ENCODE data around the gene NDUFV1.
"Not testable (repeated sequence)": the region's sequence is repeated elsewhere in the genome, so short reads cannot be mapped to it uniquely, and the experiment has no call there.

The NDUFV1 gene

DNA sequence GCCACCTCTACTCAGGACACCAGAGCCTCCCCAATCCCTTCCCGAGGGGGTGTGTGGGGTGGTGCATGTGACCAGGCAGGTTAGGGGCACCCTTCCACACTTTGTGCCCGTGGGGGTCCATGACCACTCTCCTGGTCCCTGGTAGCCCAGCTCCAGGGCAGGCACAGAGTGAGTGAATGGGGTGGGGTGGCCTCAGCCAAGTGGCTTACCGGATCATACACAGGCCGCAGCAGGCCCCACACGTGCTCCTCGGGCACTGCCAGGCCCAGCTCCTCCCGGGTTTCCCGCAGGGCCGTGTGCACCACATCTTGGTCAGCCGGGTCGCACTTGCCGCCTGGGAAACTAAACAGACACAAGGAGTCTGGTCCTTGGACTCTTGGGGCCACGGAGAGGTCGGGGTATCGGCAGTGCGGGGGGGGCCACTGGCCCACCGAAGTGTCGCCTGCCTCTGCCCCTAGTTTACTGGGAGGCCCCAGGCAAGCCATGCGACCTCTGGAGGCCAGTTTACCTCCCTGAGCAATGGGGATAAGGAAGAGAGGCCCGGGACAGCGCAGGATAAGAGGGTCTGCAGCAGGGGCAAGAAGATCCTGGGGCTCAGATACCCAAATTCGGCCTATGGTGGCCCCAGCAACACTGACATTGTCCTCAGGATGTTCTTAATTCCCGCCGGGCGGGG lies 22.1 kb downstream of the NDUFV1 start:
- no peak for DNase-seq

GRCh38 chr11:67629386-67630227 lies 22.9 kb downstream of the NDUFV1 start, which contains the start of gene NUDT8:
Gene NUDT8 (minus strand): TSS chr11:67629937. CDS start chr11:67629911, 26 bp downstream.
- DNase-seq = peak; percentile 34

GRCh38 chr11:67630228-67630942 lies 23.6 kb downstream of the NDUFV1 start:
- peak; percentile 90 for DNase-seq

- DNase-seq = no peak
Observed at GRCh38 chr11:67630943-67631331, 24.2 kb downstream of the NDUFV1 start.

GRCh38 chr11:67631411-67631810 lies 24.7 kb downstream of the NDUFV1 start:
- DNase-seq = no peak

- no peak for DNase-seq
Observed at GRCh38 chr11:67631853-67632174, 25.1 kb downstream of the NDUFV1 start.

- DNase-seq = no peak
Observed at GRCh38 chr11:67632175-67632981, 25.6 kb downstream of the NDUFV1 start.

GRCh38 chr11:67632982-67633755 lies 26.4 kb downstream of the NDUFV1 start:
- DNase-seq = no peak

GRCh38 chr11:67633758-67634365 lies 27.1 kb downstream of the NDUFV1 start:
- no peak for DNase-seq

- no peak for DNase-seq
Observed at GRCh38 chr11:67634366-67635230, 27.9 kb downstream of the NDUFV1 start.

GRCh38 chr11:67635231-67635521 lies 28.4 kb downstream of the NDUFV1 start:
- no peak for DNase-seq

DNA sequence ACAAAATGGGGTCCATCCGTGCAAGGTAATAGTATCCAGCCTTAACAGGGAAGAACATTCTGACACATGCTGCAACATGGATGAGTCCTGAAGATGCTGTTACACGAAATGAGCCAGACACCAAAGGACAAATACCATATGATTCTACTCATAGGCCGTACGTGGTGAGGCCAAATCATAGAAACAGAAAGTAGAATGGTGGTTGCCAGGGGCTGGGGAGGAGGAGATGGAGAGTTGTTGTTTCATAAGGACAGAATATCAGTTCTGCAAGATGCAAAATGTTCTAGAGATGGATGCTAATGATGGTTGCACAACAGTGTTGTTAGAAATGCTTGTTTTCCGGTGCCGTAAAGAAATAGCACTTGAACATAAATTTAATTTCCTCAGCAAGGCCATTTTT lies 30.2 kb downstream of the NDUFV1 start:
- DNase-seq = no peak

- not testable (repeated sequence) for DNase-seq
Observed at GRCh38 chr11:67637441-67637840, 30.7 kb downstream of the NDUFV1 start.

- DNase-seq = no peak
Observed at GRCh38 chr11:67638535-67639437, 32.0 kb downstream of the NDUFV1 start.

- DNase-seq = no peak
Observed at GRCh38 chr11:67639438-67639859, 32.7 kb downstream of the NDUFV1 start, which contains the start of gene TBX10. Gene TBX10 (minus strand): TSS chr11:67639763. CDS start chr11:67639472, 291 bp downstream.

GRCh38 chr11:67640021-67640757 lies 33.5 kb downstream of the NDUFV1 start:
- peak; percentile 34 for DNase-seq

DNA sequence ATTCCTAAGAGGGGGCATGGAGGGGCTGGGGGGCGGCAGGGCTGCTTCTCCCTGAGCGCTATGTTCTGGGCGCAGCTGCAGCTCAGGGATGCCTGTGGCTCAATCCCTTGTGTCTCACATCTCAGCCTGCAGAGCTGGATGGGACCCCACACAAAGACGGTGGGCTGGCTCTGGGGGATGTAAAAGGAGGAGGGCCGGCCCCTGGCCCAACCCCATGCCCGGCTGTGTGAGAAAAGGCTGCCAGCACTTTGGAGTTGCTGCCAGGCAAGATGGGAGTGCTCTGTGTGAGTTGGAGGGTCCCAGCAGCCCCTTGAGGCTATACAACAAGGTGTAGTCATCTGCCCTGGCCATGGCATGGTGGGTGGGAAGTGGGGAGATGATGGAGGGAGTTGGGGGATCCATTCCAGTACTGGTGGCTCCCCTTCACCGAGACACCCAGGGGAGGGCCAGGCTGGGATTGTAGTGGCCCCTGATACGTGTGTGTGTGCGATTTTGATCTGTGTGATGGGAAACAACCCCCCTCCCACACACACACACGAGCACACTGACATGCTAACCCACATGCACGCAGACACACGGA lies 34.1 kb downstream of the NDUFV1 start:
- no peak for DNase-seq

Data from NCI-H1092 treated with DMSO at 0.1 percent for 48 hours (cell line).